Mesenchymal stem cell (in vitro differentiated cells and primary cell): Measurements from ENCODE around the gene NEK2.
"Not testable (repeated sequence)": the region's sequence is repeated elsewhere in the genome, so short reads cannot be mapped to it uniquely, and the experiment has no call there.

ENCODE experiments used
- DNase-seq: peaks from one replicate; pipeline ENCODE4 v3.0.0-alpha.2; 2013
- H2AFZ ChIP-seq: one replicate; pipeline ENCODE4 v1.6.1; 2013; ENCODE audit warnings: low read depth, mild to moderate bottlenecking, control low read depth, inconsistent platforms, low read length, moderate library complexity
- H2AK5ac ChIP-seq: 2 replicates; pipeline ENCODE4 v1.6.1; 2013; ENCODE audit warnings: low read length, moderate library complexity, mild to moderate bottlenecking, inconsistent platforms; ENCODE audit not compliant: severe bottlenecking
- H2BK120ac ChIP-seq: one replicate; pipeline ENCODE4 v1.6.1; 2013; ENCODE audit warnings: low read depth, mild to moderate bottlenecking, inconsistent platforms, low read length, moderate library complexity
- H2BK12ac ChIP-seq, 2 experiments: one replicate each; pipeline ENCODE4 v1.6.1; 2013; ENCODE audit warnings: inconsistent platforms in 2 of 2, low read length in 2 of 2, mild to moderate bottlenecking in 2 of 2, moderate library complexity in 2 of 2, control low read depth in 1 of 2
- H2BK15ac ChIP-seq: one replicate; pipeline ENCODE4 v1.6.1; 2013; ENCODE audit warnings: mild to moderate bottlenecking, low read depth, inconsistent platforms; ENCODE audit not compliant: poor library complexity, severe bottlenecking
- H2BK5ac ChIP-seq: 2 replicates; pipeline ENCODE4 v1.6.1; 2013; ENCODE audit warnings: low read depth, mild to moderate bottlenecking, low read length, control low read depth, inconsistent platforms; ENCODE audit not compliant: poor library complexity, severe bottlenecking
- H3K14ac ChIP-seq, 2 experiments: one replicate each; pipeline ENCODE4 v1.6.1; 2013; ENCODE audit warnings: inconsistent platforms in 2 of 2, low read length in 2 of 2, control low read depth in 1 of 2, mild to moderate bottlenecking in 1 of 2, moderate library complexity in 1 of 2
- H3K18ac ChIP-seq, 2 experiments: one replicate each; pipeline ENCODE4 v1.6.1; 2013; ENCODE audit warnings: inconsistent platforms in 2 of 2, low read length in 2 of 2, control low read depth in 1 of 2, low read depth in 1 of 2, mild to moderate bottlenecking in 1 of 2
- H3K23ac ChIP-seq, 2 experiments: one replicate each; pipeline ENCODE4 v1.6.1; 2013; ENCODE audit warnings: inconsistent platforms in 2 of 2, low read length in 2 of 2, mild to moderate bottlenecking in 2 of 2, moderate library complexity in 2 of 2, control low read depth in 1 of 2
- H3K27ac ChIP-seq: 2 replicates; pipeline ENCODE4 v1.5.1; 2013; ENCODE audit warnings: mild to moderate bottlenecking, moderate library complexity, low read length, control low read depth, inconsistent platforms; ENCODE audit not compliant: poor library complexity, severe bottlenecking
- H3K27me3 ChIP-seq, 2 experiments: 2 replicates each; pipeline versions ENCODE4 v1.6.1 to v1.7.0; 2013; ENCODE audit warnings: low read length in 2 of 2, mild to moderate bottlenecking in 2 of 2, moderate library complexity in 2 of 2, control low read depth in 1 of 2, inconsistent platforms in 1 of 2; ENCODE audit not compliant: control insufficient read depth in 1 of 2, insufficient read depth in 1 of 2
- H3K36me3 ChIP-seq, 2 experiments: 2 replicates each; pipeline versions ENCODE4 v1.6.1 to v1.7.0; 2013; ENCODE audit warnings: low read length in 2 of 2, control low read depth in 1 of 2, inconsistent platforms in 1 of 2, low read depth in 1 of 2, mild to moderate bottlenecking in 1 of 2; ENCODE audit not compliant: insufficient read depth in 2 of 2, control insufficient read depth in 1 of 2
- H3K4ac ChIP-seq, 2 experiments: one replicate each; pipeline ENCODE4 v1.6.1; 2013; ENCODE audit warnings: inconsistent platforms in 2 of 2, low read length in 2 of 2, mild to moderate bottlenecking in 2 of 2, moderate library complexity in 2 of 2, control low read depth in 1 of 2, low read depth in 1 of 2
- H3K4me1 ChIP-seq: 2 replicates; pipeline ENCODE4 v1.6.1; 2013; ENCODE audit warnings: low read depth, low read length, control low read depth; ENCODE audit not compliant: control insufficient read depth, insufficient read depth
- H3K4me2 ChIP-seq: 2 replicates; pipeline ENCODE4 v1.6.1; 2013; ENCODE audit warnings: low read length, mild to moderate bottlenecking, inconsistent platforms; ENCODE audit not compliant: poor library complexity, severe bottlenecking
- H3K4me3 ChIP-seq, 2 experiments: 2 replicates each; pipeline versions ENCODE4 v1.5.1 to v1.7.0; 2013; ENCODE audit warnings: low read length in 2 of 2, mild to moderate bottlenecking in 2 of 2, control low read depth in 1 of 2, low read depth in 1 of 2; ENCODE audit not compliant: insufficient read depth in 1 of 2
- H3K79me1 ChIP-seq: replicated peaks from 2 replicates; pipeline ENCODE4 v1.6.1; 2013; ENCODE audit warnings: mild to moderate bottlenecking, control low read depth, low read length, inconsistent platforms; ENCODE audit not compliant: poor library complexity, severe bottlenecking
- H3K9ac ChIP-seq: 2 replicates; pipeline ENCODE4 v1.7.0; 2013; ENCODE audit warnings: mild to moderate bottlenecking, low read length, moderate library complexity
- H3K9me3 ChIP-seq: 2 replicates; pipeline ENCODE4 v1.7.0; 2013; ENCODE audit warnings: mild to moderate bottlenecking, low read length; ENCODE audit not compliant: control insufficient read depth
- H4K8ac ChIP-seq: one replicate; pipeline ENCODE4 v1.6.1; 2013; ENCODE audit warnings: inconsistent platforms, mild to moderate bottlenecking, low read length, moderate library complexity
- H4K91ac ChIP-seq: one replicate; pipeline ENCODE4 v1.6.1; 2013; ENCODE audit warnings: mild to moderate bottlenecking, low read length, inconsistent platforms
- WGBS: methylation state at CpG from one replicate; pipeline ENCODE4 v1.1.7; 2013; ENCODE audit warnings: mixed read lengths; 5-methylcytosine and 5-hydroxymethylcytosine counted together

NEK2 gene

DNA sequence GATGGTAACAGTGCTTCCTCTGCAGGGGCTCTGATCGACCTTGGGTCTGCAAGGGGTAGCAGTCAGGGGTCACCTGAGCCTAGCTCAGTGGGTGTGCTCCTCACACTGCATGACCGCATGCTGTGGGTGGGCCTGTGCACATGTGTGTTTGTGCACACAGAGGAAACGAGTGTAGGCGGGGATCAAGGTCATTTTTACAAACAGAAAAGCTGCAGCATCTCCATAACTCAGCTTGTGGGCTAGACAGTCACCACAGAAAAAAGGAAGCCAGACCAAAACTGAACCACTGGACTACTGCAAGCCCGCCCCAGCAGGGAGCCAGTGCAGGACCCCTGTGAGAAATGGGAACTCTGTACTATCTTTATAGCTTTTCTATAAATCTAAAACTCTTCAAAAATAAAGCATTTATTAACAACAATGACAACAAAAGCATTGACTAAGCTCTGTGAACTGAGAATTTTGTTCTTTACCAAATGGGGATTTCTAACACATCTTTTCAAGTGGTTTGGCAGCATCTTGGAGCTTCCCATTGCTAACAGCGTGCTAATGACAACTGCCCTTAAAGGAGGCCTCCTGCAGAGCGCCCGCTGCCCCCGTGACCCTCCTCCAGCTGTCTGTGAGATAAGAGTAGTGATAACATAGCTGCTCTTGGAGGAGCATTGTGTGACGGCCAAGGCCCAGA lies 19.9 kb upstream of the NEK2 start:
- H2BK5ac ChIP-seq: no peak overlapping the region
- H3K36me3 ChIP-seq: no peaks in the 10 kb centered on the region
- H3K27ac ChIP-seq: no peak overlapping the region
- 57% methylated on average over 10 of the region's 10 CpGs for WGBS
- H3K4me2 ChIP-seq: no peak overlapping the region
- H3K4me3 ChIP-seq: no peak overlapping the region
- no peak overlapping the region for H2BK120ac ChIP-seq
- DNase-seq: no peak
- no peak overlapping the region for H2BK12ac ChIP-seq
- H3K79me1 ChIP-seq: no peaks in the 10 kb centered on the region
- H3K4me1 ChIP-seq: peaks cover 10% of the 10 kb centered on the region
- no peak overlapping the region for H3K18ac ChIP-seq
- no peak overlapping the region for H2AK5ac ChIP-seq
- no peak overlapping the region for H3K23ac ChIP-seq
- H2BK15ac ChIP-seq: no peak overlapping the region
- H3K9ac ChIP-seq: no peak overlapping the region
- no peak overlapping the region for H3K14ac ChIP-seq
- peaks cover 6 to 20% of the 10 kb centered on the region in 2 experiments for H3K27me3 ChIP-seq
- no peak overlapping the region for H4K8ac ChIP-seq
- H3K9me3 ChIP-seq: no peaks in the 10 kb centered on the region
- no peak overlapping the region for H2AFZ ChIP-seq
- no peak overlapping the region for H3K4ac ChIP-seq
- H4K91ac ChIP-seq: peak overlapping the region; percentile 22

- H3K23ac ChIP-seq, H3K4me2 ChIP-seq, H4K91ac ChIP-seq, H3K9me3 ChIP-seq, H3K79me1 ChIP-seq, H3K4me1 ChIP-seq, H2BK15ac ChIP-seq, H2BK120ac ChIP-seq, DNase-seq, H2BK12ac ChIP-seq, H2BK5ac ChIP-seq, H2AFZ ChIP-seq, H3K27ac ChIP-seq, H3K14ac ChIP-seq, H2AK5ac ChIP-seq, H4K8ac ChIP-seq, H3K4me3 ChIP-seq, H3K4ac ChIP-seq, H3K18ac ChIP-seq, H3K36me3 ChIP-seq, H3K9ac ChIP-seq: not testable (repeated sequence)
- WGBS: 100% methylated on average over 1 of the region's 5 CpGs
- peaks cover under 1 to 10% of the 10 kb centered on the region in 2 experiments for H3K27me3 ChIP-seq
These were observed 18.5 kb upstream of the NEK2 start for GRCh38 chr1:211693911-211694310.

DNA sequence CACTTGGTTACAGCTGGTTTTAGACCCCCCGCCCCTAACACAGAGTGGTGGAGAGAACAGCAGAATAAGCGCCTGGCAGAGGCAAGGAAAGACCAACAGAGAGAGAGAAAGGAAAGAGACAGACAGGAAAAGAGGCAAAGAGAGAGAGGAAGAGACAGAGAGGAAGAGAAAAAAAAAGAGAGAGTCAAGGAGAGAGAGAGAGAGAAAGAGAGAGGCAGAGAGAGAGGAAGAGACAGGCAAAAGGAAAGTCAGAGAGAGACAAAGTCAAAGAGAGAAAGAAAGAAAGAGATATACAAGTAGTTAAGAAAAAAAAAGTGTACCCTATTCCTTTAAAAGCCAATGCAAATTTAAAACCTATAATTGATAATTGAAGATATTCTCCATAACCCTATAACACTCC lies 13.0 kb upstream of the NEK2 start:
- no peak overlapping the region for H3K4ac ChIP-seq
- no peak overlapping the region for H3K27ac ChIP-seq
- no peak overlapping the region for H4K91ac ChIP-seq
- H3K4me1 ChIP-seq: no peaks in the 10 kb centered on the region
- H2BK12ac ChIP-seq: no peak overlapping the region
- no peak overlapping the region for H3K4me2 ChIP-seq
- H3K23ac ChIP-seq: no peak overlapping the region
- H3K9me3 ChIP-seq: no peaks in the 10 kb centered on the region
- H4K8ac ChIP-seq: no peak overlapping the region
- no peak overlapping the region for H3K18ac ChIP-seq
- 96% methylated on average over 2 of the region's 2 CpGs for WGBS
- H2BK15ac ChIP-seq: no peak overlapping the region
- H3K27me3 ChIP-seq: peaks cover 0 to 16% of the 10 kb centered on the region in 2 experiments
- no peak overlapping the region for H2BK120ac ChIP-seq
- H3K9ac ChIP-seq: no peak overlapping the region
- no peak overlapping the region for H2AFZ ChIP-seq
- H3K36me3 ChIP-seq: no peaks in the 10 kb centered on the region
- H3K79me1 ChIP-seq: no peaks in the 10 kb centered on the region
- no peak overlapping the region for H2BK5ac ChIP-seq
- H3K4me3 ChIP-seq: no peak overlapping the region
- no peak overlapping the region for H3K14ac ChIP-seq
- DNase-seq: no peak
- H2AK5ac ChIP-seq: no peak overlapping the region

- 93% methylated on average over 16 of the region's 16 CpGs for WGBS
- H4K8ac ChIP-seq: no peak overlapping the region
These were observed 12.2 kb upstream of the NEK2 start for GRCh38 chr1:211687462-211688215.

More at GRCh38 chr1:211687462-211688215, 12.2 kb upstream of the NEK2 start:
- Histone ChIP-seq H3K79me1 (no peaks in the 10 kb centered on the region), H2BK120ac (no peak overlapping the region), H3K4me3 (no peak overlapping the region), H3K4ac (no peak overlapping the region), H3K23ac (no peak overlapping the region), H3K27me3 (peaks cover 0 to 16% of the 10 kb centered on the region in 2 experiments), H3K4me2 (no peak overlapping the region), H2BK12ac (no peak overlapping the region), H2AFZ (no peak overlapping the region), H3K36me3 (no peaks in the 10 kb centered on the region), H3K27ac (no peak overlapping the region), H3K14ac (no peak overlapping the region), H2BK5ac (no peak overlapping the region), H3K18ac (no peak overlapping the region), H4K91ac (no peak overlapping the region), H2BK15ac (peak overlapping the region; percentile 9), H3K4me1 (no peaks in the 10 kb centered on the region), H3K9me3 (no peaks in the 10 kb centered on the region), H3K9ac (no peak overlapping the region), H2AK5ac (no peak overlapping the region)
- no peak for DNase-seq
